KOPT-K1 (cell line): ENCODE results near the gene PIM1.

Experiments
- H3K27ac ChIP-seq: fragments of 200-600 bp; sonication (generic); 2 replicates; pipeline ENCODE4 v1.5.1; 2016; ENCODE audit warnings: antibody characterized with exemption, mild to moderate bottlenecking, low read depth, low read length; ENCODE audit not compliant: poor library complexity, severe bottlenecking
- H3K36me3 ChIP-seq: fragments of 200-600 bp; sonication (generic); 2 replicates; pipeline ENCODE4 v1.5.1; 2017; ENCODE audit warnings: antibody characterized with exemption, mild to moderate bottlenecking, low read length, moderate library complexity; ENCODE audit not compliant: insufficient read depth
- H3K9me3 ChIP-seq: fragments of 200-600 bp; sonication (generic); 2 replicates; pipeline ENCODE4 v1.5.1; 2017; ENCODE audit warnings: antibody characterized with exemption, low read length, mild to moderate bottlenecking; ENCODE audit not compliant: insufficient read depth, poor library complexity, severe bottlenecking

PIM1 gene

GRCh38 chr6:37134036-37134395, 35.9 kb upstream of the PIM1 start:
- H3K36me3 ChIP-seq, result no peaks in the 10 kb centered on the region
- H3K9me3 ChIP-seq, result no peaks in the 10 kb centered on the region
- H3K27ac ChIP-seq, result no peak overlapping the region

GRCh38 chr6:37134396-37135191, 35.4 kb upstream of the PIM1 start:
- Histone ChIP-seq H3K9me3 (no peaks in the 10 kb centered on the region), H3K27ac (no peak overlapping the region), H3K36me3 (no peaks in the 10 kb centered on the region)

DNA sequence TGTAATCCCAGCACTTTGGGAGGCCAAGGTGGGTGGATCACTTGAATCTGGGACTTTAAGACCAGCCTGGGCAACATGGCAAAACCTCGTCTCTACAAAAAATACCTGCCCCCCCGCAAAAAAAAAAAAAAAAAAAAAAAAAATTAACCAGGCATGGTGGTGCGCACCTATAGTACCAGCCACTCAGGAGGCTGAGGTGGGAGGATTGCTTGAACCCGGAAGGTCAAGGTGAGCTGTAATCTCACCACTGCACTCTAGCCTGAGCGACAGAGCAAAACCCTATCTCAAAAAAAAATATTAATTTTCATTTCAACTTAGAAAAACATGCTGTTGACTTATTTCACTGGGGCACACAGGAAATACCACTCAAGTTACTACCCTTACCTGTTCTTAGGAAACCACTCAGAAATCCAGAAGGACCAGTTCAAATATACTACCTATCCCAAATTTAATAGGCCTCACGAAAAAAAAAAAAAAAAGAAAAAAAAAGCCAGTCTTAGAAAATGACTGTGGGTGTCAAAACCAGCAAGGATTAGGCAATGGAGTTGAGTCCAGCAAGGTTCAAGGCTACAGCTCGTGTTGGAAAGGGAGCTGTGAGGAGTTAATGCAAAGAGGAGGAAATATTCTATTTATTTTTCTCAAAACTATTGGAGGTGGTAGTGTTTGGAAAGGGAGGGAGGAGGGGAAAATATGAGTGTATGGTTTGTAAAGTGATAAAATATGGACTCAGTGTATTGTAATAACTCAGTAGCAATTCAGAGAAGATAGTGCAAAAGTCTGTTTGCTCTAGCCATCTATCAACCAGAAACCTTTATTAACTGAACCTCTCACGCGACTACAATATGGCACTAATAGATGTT, 33.9 kb upstream of the PIM1 start:
- H3K9me3 ChIP-seq, result no peaks in the 10 kb centered on the region
- no peaks in the 10 kb centered on the region for H3K36me3 ChIP-seq
- H3K27ac ChIP-seq, result no peak overlapping the region

DNA sequence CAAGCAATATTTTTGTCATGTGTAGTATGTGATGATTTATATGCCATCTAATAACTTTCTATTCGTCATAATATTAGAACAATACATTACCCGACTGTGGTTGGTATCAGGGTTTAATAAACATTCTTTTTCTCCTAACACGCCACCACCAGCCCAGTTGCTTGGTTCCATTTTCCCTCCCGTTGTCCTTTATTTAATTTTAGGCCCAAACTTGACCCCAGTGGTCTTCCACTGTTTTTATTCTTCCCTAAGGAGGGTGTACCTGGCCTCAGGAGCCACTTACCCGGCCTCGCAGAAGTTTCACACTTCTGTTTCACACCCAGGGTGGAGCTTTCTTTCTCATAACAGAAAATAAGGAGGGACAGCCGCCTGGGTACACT, 33.1 kb upstream of the PIM1 start:
- Histone ChIP-seq H3K27ac (no peak overlapping the region), H3K9me3 (no peaks in the 10 kb centered on the region), H3K36me3 (no peaks in the 10 kb centered on the region)

GRCh38 chr6:37137201-37138090, 32.5 kb upstream of the PIM1 start:
- Histone ChIP-seq H3K36me3 (no peaks in the 10 kb centered on the region), H3K9me3 (no peaks in the 10 kb centered on the region), H3K27ac (no peak overlapping the region)

DNA sequence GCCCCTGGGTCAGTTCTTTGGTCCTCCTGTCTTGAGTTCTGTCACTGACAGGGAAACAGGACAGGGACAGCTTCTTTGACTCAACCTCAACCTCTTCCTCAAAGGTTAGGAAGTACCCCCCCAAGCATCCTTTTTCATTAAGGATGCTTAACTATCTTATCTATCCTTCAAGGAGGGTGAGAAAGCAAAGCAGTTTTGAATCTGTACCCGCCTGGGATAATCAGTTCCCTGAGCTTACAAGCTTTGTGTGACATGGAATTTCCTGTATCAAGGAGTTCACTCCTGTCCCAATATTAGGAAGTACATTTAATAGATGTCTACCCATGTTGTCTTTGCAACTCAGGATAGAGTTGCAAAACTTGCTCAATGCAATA, 31.1 kb upstream of the PIM1 start:
- Histone ChIP-seq H3K9me3 (no peaks in the 10 kb centered on the region), H3K27ac (no peak overlapping the region), H3K36me3 (no peaks in the 10 kb centered on the region)

DNA sequence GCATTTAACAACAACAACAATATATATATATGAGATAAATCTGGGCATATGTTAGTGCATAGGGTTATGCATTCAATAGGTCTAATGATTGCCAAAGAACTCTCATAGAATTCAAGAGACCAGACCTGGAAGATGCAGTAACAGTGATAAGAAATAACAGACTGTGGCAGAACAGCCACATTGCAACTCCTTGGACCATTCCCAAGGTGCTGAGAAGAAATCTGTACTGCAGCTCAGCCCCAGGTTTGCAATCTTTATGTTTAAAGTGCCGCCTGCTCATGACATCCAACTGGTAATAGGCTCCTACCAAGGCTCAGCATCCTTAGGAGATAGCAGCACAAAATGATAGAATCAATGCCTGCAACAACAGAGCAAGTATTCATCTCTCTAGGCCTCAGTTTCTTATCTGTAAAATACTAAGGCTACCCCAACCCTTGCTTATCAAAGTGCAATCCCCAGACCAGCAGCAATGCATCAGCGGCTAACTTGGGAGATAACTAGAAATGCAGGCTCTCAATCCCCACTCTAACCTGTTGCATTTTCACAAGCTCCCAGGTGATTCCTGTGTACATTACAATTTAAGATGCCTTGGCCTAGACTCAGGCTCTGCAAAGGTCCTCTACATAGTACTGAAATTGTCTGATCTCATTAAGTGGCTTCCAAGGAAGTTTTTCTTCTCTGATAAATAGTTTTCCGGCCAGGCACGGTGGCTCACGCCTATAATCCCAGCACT, 30.6 kb upstream of the PIM1 start:
- Histone ChIP-seq H3K9me3 (no peaks in the 10 kb centered on the region), H3K27ac (no peak overlapping the region), H3K36me3 (no peaks in the 10 kb centered on the region)

DNA sequence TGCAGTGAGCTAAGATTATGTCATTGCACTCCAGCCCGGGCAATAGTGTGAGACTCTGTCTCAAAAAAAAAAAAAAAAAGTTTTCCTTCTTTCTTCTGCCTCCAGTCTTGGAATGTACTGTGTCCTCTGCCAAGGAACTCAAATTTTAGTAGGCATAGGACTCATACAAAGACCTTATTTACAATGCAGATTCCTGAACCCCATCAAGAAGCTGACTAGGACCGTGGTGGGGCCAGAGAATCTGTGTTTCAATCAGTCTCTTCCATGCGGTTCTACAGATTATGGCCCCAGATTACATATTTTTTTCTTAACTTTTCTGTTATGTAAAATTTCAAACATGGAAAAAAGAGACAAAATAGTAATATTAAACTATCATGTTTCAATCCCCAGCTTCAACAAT, 29.8 kb upstream of the PIM1 start:
- H3K27ac ChIP-seq, result no peak overlapping the region
- H3K36me3 ChIP-seq, result no peaks in the 10 kb centered on the region
- no peaks in the 10 kb centered on the region for H3K9me3 ChIP-seq

DNA sequence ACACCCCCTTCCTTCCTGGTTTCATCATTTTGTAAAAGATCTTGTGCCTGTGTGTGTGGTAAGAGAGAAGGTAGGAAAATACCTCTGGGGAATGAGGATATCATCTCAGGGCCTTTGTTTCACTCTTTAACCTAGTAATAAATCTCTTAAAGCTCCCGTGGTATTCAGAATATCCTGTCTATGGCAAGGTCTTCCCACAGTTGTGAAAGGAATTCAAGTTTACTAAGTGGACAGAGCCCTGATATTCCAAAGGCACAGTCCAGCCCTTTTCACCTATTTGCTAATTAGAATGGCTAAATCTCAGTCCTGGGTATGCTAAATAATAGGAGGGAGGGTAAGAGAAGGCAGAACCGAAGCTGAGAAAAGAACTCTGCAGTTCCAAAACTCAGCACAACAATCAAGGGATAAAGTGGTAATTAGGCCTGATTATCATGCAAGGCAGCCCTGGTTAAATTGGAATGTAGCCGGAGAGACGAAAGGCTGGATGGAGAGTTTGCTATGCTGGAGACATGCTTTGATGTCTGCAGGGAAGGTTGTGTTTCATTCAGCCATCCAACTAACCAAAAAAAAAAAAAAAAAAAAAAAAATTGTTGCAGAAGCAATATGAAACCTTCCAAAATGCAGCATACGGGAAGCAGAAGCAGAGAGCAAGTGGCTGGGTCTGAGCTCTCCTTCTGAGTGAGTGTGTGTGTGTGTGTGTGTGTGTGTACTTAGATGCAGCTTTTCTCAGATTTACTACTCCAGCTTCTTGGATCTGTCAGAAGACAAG, 28.5 kb upstream of the PIM1 start:
- H3K9me3 ChIP-seq, result no peaks in the 10 kb centered on the region
- H3K27ac ChIP-seq, result no peak overlapping the region
- no peaks in the 10 kb centered on the region for H3K36me3 ChIP-seq

DNA sequence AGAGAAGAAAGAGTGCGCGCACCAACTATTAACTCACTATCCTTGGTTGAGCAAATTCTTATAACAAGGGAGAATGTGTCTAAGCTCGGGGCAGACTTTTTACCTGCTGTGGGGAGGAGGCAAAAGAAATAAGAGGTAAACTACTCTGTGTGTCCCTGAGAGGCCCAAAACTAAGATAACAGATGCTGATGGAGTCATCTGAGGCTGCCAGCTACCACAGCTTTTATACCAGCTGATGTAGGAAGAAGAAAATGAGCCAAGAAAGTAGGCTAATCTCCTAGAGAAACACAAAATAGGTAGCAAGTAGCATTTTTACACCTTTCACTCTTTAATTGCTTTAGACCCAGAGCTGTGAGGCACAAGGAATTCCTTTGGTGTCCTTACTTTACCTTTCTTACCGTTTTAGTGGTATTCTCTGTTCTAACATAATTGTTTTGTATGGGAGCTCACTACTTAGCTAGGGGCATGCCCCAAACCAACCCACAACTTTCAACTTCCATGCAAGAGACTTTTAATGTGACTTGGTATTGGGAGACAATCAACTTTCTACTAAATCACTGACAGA, 27.8 kb upstream of the PIM1 start:
- H3K36me3 ChIP-seq, result no peaks in the 10 kb centered on the region
- H3K9me3 ChIP-seq, result no peaks in the 10 kb centered on the region
- no peak overlapping the region for H3K27ac ChIP-seq

DNA sequence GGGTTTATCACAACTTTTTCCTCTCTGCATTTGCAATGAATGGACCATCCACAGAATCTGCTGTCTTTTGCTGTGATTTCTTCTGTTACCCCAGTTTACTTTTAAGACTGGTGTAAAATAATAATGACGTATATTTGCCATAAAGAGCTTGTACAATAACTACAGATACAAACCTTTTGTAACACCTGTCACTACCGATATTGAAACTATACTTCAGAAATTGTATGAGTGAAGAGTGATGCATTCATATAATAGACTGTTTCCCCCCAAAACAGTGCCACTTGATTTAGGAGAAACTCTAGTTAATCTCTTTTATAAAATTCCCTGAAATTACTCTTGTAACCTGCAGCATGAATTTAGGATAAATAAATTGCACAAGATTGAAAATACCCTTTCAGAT, 26.4 kb upstream of the PIM1 start:
- Histone ChIP-seq H3K36me3 (no peaks in the 10 kb centered on the region), H3K9me3 (no peaks in the 10 kb centered on the region), H3K27ac (no peak overlapping the region)

- Histone ChIP-seq H3K9me3 (no peaks in the 10 kb centered on the region), H3K27ac (no peak overlapping the region), H3K36me3 (no peaks in the 10 kb centered on the region)
These were observed 24.5 kb upstream of the PIM1 start for GRCh38 chr6:37145443-37145842.

GRCh38 chr6:37146735-37147157, 23.2 kb upstream of the PIM1 start:
- Histone ChIP-seq H3K36me3 (no peaks in the 10 kb centered on the region), H3K27ac (no peak overlapping the region), H3K9me3 (no peaks in the 10 kb centered on the region)

DNA sequence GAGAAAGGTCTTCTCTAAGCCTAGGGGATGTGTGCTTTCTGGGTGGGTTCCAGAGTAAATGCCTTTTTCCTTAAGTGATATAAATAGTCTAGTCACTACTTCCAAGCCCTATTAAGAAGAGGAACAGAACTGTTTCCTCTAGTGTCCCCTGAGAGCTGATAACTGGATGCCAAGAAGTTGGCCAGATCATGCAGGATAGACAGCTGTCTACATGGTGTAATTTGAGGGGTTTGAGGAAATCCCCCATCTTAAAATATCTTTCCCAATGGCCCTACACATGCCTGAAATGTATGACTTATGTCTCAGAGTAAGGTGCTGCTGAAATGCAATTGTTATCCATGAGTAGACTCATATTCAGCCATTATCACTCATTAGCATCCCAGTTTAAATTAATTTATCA, 20.2 kb upstream of the PIM1 start:
- H3K9me3 ChIP-seq, result no peaks in the 10 kb centered on the region
- H3K27ac ChIP-seq, result no peak overlapping the region
- H3K36me3 ChIP-seq, result no peaks in the 10 kb centered on the region
